GM19351 (cell line): ENCODE measurements around the gene CNNM3.

Experiments
- ATAC-seq: cut with Tn5 transposase; IDR thresholded peaks from one replicate; pipeline ENCODE4 v1.9.1; 2021; ENCODE audit warnings: mild to moderate bottlenecking, moderate library complexity; ENCODE audit not compliant: unreplicated experiment

The CNNM3 gene

GRCh38 chr2:96838345-96839292 is 22.6 kb downstream of the CNNM3 start:
- no peak for ATAC-seq

GRCh38 chr2:96839293-96839874 is 23.3 kb downstream of the CNNM3 start:
- ATAC-seq, result peak; percentile 48

- no peak for ATAC-seq
Measured at GRCh38 chr2:96839875-96840850, 24.1 kb downstream of the CNNM3 start.

- no peak for ATAC-seq
Measured at GRCh38 chr2:96841701-96842495, 25.8 kb downstream of the CNNM3 start.

- no peak for ATAC-seq
Measured at GRCh38 chr2:96842600-96842999, 26.5 kb downstream of the CNNM3 start.

GRCh38 chr2:96843538-96844268 is 27.6 kb downstream of the CNNM3 start, which contains the start of gene ANKRD23:
Gene ANKRD23 (minus strand): TSS chr2:96844021. CDS start chr2:96843992, 29 bp downstream.
- no peak for ATAC-seq

GRCh38 chr2:96844405-96844808 is 28.3 kb downstream of the CNNM3 start:
- no peak for ATAC-seq

- no peak for ATAC-seq
Measured at GRCh38 chr2:96846825-96847224, 30.8 kb downstream of the CNNM3 start.

- ATAC-seq, result no peak
Measured at GRCh38 chr2:96847586-96847985, 31.5 kb downstream of the CNNM3 start.

- ATAC-seq, result no peak
Measured at GRCh38 chr2:96848264-96848663, 32.2 kb downstream of the CNNM3 start.

- no peak for ATAC-seq
Measured at GRCh38 chr2:96852667-96853066, 36.6 kb downstream of the CNNM3 start.

- ATAC-seq, result no peak
Measured at GRCh38 chr2:96853321-96853720, 37.3 kb downstream of the CNNM3 start.

- ATAC-seq, result no peak
Measured at GRCh38 chr2:96856776-96857666, 41.0 kb downstream of the CNNM3 start.

- ATAC-seq, result peak; percentile 91
Measured at GRCh38 chr2:96857667-96858372, 41.8 kb downstream of the CNNM3 start, which contains the start of gene ANKRD39. Gene ANKRD39 (minus strand): TSS chr2:96858016. CDS start chr2:96857987, 29 bp downstream.

GRCh38 chr2:96859099-96859649 is 43.1 kb downstream of the CNNM3 start:
- no peak for ATAC-seq

- no peak for ATAC-seq
Measured at GRCh38 chr2:96859681-96860064, 43.6 kb downstream of the CNNM3 start.
